Measurements from ENCODE around the gene USP47.
A peak's percentile ranks its signal among the peaks of the same experiment; 100 is the strongest.

The USP47 gene

DNA sequence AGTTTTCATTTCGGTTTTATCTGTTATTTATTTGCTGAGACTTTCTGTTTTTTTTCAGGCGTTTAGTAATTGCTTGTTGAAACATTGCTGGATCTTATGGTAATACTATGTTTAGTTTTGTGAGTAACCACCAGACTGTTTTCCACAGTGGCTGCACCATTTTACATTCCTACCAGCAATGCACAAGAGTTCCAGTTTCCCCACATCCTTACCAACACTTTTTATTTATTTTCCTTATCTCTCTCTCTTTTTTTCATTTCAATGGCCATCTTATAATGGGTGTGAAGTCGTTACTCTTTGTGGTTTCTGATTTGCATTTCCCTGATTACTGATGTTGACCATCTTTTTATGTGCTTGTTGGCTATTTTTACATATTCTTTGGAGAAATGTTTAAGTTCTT is 23.7 kb downstream of the USP47 start:
- TF ChIP-seq, protein P1, sequence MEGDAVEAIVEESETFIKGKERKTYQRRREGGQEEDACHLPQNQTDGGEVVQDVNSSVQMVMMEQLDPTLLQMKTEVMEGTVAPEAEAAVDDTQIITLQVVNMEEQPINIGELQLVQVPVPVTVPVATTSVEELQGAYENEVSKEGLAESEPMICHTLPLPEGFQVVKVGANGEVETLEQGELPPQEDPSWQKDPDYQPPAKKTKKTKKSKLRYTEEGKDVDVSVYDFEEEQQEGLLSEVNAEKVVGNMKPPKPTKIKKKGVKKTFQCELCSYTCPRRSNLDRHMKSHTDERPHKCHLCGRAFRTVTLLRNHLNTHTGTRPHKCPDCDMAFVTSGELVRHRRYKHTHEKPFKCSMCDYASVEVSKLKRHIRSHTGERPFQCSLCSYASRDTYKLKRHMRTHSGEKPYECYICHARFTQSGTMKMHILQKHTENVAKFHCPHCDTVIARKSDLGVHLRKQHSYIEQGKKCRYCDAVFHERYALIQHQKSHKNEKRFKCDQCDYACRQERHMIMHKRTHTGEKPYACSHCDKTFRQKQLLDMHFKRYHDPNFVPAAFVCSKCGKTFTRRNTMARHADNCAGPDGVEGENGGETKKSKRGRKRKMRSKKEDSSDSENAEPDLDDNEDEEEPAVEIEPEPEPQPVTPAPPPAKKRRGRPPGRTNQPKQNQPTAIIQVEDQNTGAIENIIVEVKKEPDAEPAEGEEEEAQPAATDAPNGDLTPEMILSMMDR (IDR thresholded peaks at IDR 0.05; ENCODE audit: low read length, missing control alignments), result no peak

DNA sequence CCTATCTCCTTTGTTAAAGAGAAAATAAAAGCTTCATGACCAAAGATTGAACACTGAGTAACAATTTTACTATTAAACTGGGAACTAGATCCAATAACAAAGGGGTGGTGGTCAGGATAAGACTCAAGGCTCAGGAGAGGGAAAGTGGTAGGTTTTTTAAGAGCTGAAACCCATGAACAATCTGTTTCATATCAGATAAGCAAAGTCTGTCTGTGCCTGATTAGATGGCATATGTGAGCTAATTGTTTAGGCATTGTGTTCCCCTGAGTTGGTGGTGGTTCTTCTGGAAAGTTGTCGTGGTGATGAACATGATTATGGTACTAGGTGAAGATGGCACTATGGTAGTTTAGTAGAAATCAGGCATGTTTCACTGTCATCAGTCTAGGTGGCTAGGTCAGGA is 24.4 kb downstream of the USP47 start:
- TF ChIP-seq, protein P1 (IDR thresholded peaks at IDR 0.05; ENCODE audit: low read length, missing control alignments), result no peak
- DNase-seq (ENCODE audit: low read depth), result no peak
- H3K4me3 ChIP-seq (replicated peaks; ENCODE audit: low read depth, low read length), result no peak overlapping the region

More for the DNA sequence above, 23.7 kb downstream of the USP47 start:
- no peak for DNase-seq (ENCODE audit: low read depth)
- no peak overlapping the region for H3K4me3 ChIP-seq (replicated peaks; ENCODE audit: low read depth, low read length)

DNA sequence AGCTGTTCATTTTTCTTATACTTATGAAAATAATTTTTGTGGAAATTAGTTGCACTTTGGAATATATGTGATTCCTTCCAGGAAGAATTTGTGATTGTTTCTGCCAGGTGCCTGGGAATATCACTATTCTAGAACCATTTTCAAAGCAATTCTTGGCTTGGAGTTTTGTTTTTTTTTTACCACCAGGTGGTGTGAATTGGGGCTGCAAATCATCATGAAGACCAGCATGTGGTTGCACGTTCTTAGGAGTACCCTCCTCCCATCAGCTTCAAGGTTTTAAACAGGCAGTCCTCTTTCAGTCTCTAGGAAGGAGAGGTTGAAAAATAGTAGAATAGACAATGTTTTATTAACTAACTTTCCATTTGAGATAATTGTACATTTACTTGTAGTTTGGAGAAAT is 25.9 kb downstream of the USP47 start:
- TF ChIP-seq, protein P1 (IDR thresholded peaks at IDR 0.05; ENCODE audit: low read length, missing control alignments), result no peak
- H3K4me3 ChIP-seq (replicated peaks; ENCODE audit: low read depth, low read length), result no peak overlapping the region
- DNase-seq (ENCODE audit: low read depth), result no peak

DNA sequence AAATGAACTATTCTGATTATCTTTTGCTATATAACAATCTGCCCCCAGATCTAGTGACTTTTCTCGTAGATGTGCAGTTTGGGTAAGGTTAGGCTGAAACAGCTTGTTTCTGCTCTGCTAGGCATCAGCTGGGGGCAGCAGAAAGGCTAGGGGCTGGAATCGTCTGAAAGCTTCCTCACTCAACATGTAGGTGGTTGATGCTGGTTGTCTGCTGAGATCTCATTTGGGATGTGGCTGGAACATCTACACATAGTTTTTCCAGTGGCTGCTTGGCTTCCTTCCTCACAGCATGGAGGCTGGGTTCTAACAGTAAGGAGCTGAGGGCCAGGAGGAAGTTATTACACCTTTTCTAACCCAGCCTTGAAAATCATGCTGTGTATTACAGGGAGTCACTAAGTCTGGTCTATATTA is 30.2 kb downstream of the USP47 start:
- TF ChIP-seq, protein P1 (IDR thresholded peaks at IDR 0.05; ENCODE audit: low read length, missing control alignments), result no peak
- DNase-seq (ENCODE audit: low read depth), result no peak
- H3K4me3 ChIP-seq (replicated peaks; ENCODE audit: low read depth, low read length), result no peak overlapping the region

DNA sequence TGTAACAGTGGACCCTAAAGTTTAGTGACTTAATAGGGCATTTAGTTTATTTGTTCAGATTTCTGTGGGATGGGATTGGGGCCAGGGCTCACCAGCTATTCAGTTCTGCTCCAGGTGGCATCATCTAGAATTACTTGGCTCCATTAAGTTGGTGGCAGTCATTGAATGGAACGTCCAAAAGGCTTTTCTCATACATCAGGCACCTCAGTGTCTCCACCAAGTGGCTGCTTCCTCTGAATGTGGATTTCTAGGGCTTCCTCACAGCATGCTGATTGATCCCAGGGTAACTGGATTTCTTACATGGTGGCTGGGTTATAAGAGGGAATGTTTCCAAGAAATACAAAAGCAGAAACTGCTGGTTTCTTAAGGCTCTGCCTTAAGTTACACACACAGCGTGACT is 34.7 kb downstream of the USP47 start:
- no peak for DNase-seq (ENCODE audit: low read depth)
- no peak overlapping the region for H3K4me3 ChIP-seq (replicated peaks; ENCODE audit: low read depth, low read length)
- TF ChIP-seq, protein P1 (IDR thresholded peaks at IDR 0.05; ENCODE audit: low read length, missing control alignments), result peak; percentile 28

DNA sequence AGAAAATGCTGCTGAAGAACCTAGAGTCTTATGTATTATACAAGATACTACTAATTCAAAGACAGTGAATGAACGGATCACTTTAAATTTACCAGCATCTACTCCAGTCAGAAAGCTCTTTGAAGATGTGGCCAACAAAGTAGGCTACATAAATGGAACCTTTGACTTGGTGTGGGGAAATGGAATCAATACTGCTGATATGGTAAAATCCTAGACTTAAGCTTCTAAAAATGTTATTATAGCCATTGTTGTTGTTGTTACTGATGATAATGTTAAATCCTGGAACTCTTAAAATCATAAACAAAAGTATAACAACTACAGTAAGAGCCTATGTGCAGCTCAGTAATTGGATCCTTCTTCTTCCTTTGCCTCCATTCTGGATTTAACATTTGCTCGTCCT is 38.4 kb downstream of the USP47 start:
- TF ChIP-seq, protein P1 (IDR thresholded peaks at IDR 0.05; ENCODE audit: low read length, missing control alignments), result no peak
- DNase-seq (ENCODE audit: low read depth), result no peak
- no peak overlapping the region for H3K4me3 ChIP-seq (replicated peaks; ENCODE audit: low read depth, low read length)

DNA sequence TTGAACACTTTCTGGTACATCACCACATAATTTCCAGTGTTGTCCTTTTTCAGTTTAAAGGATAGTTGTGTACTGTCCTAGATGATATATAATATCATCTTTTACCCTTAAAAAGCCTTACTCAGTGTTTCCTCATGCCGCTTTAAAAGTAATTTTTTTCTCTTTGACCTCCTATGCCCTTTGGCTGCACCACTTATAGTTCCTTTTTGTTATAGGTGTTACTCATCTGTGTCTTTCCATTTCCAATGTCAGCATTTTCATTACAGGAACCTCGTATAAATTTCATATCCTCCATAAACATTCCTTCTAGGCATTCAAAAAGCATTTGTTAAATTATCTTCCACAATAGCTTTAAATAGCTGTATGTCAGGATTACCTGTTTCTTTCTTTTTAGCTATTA is 40.8 kb downstream of the USP47 start:
- no peak overlapping the region for H3K4me3 ChIP-seq (replicated peaks; ENCODE audit: low read depth, low read length)
- no peak for DNase-seq (ENCODE audit: low read depth)
- TF ChIP-seq, protein P1 (IDR thresholded peaks at IDR 0.05; ENCODE audit: low read length, missing control alignments), result no peak

Measured in fibroblast of pulmonary artery (primary cell).